OCI-LY3 (cell line): ENCODE results near the gene NPHP4.

Source experiments
- H2AFZ ChIP-seq: fragments of 200-600, 300-600 bp; shearing (Covaris generic); 2 replicates; pipeline ENCODE4 v1.6.0; 2014; ENCODE audit warnings: antibody characterized with exemption, low read depth, low read length
- H3K27ac ChIP-seq: fragments of 200-600, 300-600 bp; sonication (generic); 2 replicates; pipeline ENCODE4 v1.5.1; 2014; ENCODE audit warnings: mild to moderate bottlenecking, low read length, moderate library complexity, mixed read lengths
- H3K27me3 ChIP-seq: fragments of 200-600, 300-600 bp; sonication (generic); 2 replicates; pipeline ENCODE4 v1.6.1; 2014; ENCODE audit warnings: low read depth, low read length, mixed read lengths
- H3K36me3 ChIP-seq: fragments of 200-600, 300-600 bp; sonication (generic); replicated peaks from 2 replicates; pipeline ENCODE3; 2014; ENCODE audit warnings: low read depth, low read length, mixed read lengths
- H3K4me1 ChIP-seq: fragments of 300-600, 200-600 bp; sonication (generic); 2 replicates; pipeline ENCODE4 v1.6.1; 2014; ENCODE audit warnings: low read length, mixed read lengths
- H3K4me2 ChIP-seq: fragments of 200-600, 300-600 bp; sonication (generic); 2 replicates; pipeline ENCODE4 v1.6.1; 2014; ENCODE audit warnings: low read length, mixed read lengths
- H3K4me3 ChIP-seq: fragments of 300-600, 200-600 bp; sonication (generic); 2 replicates; pipeline ENCODE4 v1.5.1; 2014; ENCODE audit warnings: antibody characterized with exemption, mild to moderate bottlenecking, low read length, moderate library complexity
- H3K79me2 ChIP-seq: fragments of 300-600, 200-600 bp; shearing (Covaris generic); 2 replicates; pipeline ENCODE4 v1.6.1; 2014; ENCODE audit warnings: mild to moderate bottlenecking, low read length, mixed read lengths
- H3K9ac ChIP-seq: fragments of 300-600, 200-600 bp; shearing (Covaris generic); 2 replicates; pipeline ENCODE4 v1.6.0; 2014; ENCODE audit warnings: mild to moderate bottlenecking, low read length, moderate library complexity
- H3K9me3 ChIP-seq: fragments of 200-600, 300-600 bp; shearing (Covaris generic); 2 replicates; pipeline ENCODE4 v1.6.1; 2014; ENCODE audit warnings: low read length, mixed read lengths; ENCODE audit not compliant: insufficient read depth
- H4K20me1 ChIP-seq: fragments of 200-600, 300-600 bp; sonication (generic); 2 replicates; pipeline ENCODE4 v1.6.1; 2016; ENCODE audit warnings: low read length, mixed read lengths; ENCODE audit not compliant: insufficient read depth
- CTCF ChIP-seq: fragments of 200-600, 300-600 bp; sonication (generic); IDR thresholded peaks from 2 replicates; pipeline ENCODE4 v1.5.1; 2014; ENCODE audit warnings: antibody characterized with exemption, low read length, low read depth
- EZH2phosphoT487 ChIP-seq: fragments of 200-600 bp; shearing (Covaris generic); IDR thresholded peaks from 2 replicates; pipeline ENCODE4 v1.6.1; 2018; ENCODE audit warnings: antibody characterized with exemption, mixed run types, low read depth

The NPHP4 gene

GRCh38 chr1:5917281-5917590 lies 75.0 kb downstream of the NPHP4 start:
- H4K20me1 ChIP-seq = no peaks in the 10 kb centered on the region
- no peaks in the 10 kb centered on the region for H3K27me3 ChIP-seq
- H3K4me3 ChIP-seq = no peak overlapping the region
- no peak overlapping the region for H3K9ac ChIP-seq
- no peak overlapping the region for H3K27ac ChIP-seq
- no peaks in the 10 kb centered on the region for H3K9me3 ChIP-seq
- no peaks in the 10 kb centered on the region for H3K36me3 ChIP-seq
- H3K4me2 ChIP-seq = no peak overlapping the region
- H2AFZ ChIP-seq = no peak overlapping the region
- peaks cover 3% of the 10 kb centered on the region; the same call in 1 of the 2 replicates for H3K4me1 ChIP-seq
- TF ChIP-seq EZH2phosphoT487 = no peak
- no peak for TF ChIP-seq CTCF
- no peaks in the 10 kb centered on the region for H3K79me2 ChIP-seq

- H3K27ac ChIP-seq = no peak overlapping the region
- H3K36me3 ChIP-seq = no peaks in the 10 kb centered on the region
- TF ChIP-seq CTCF (no peak), EZH2phosphoT487 (no peak)
- H3K9me3 ChIP-seq = no peaks in the 10 kb centered on the region
- no peaks in the 10 kb centered on the region for H3K79me2 ChIP-seq
- H4K20me1 ChIP-seq = no peaks in the 10 kb centered on the region
- no peak overlapping the region for H3K4me2 ChIP-seq
- H3K9ac ChIP-seq = no peak overlapping the region
- no peaks in the 10 kb centered on the region for H3K27me3 ChIP-seq
- H3K4me3 ChIP-seq = no peak overlapping the region
- H2AFZ ChIP-seq = no peak overlapping the region
- H3K4me1 ChIP-seq = peaks cover 3% of the 10 kb centered on the region; the same call in 1 of the 2 replicates
Observed at GRCh38 chr1:5916572-5917280, 75.5 kb downstream of the NPHP4 start.

- no peak for TF ChIP-seq EZH2phosphoT487
- peak; percentile 67 for TF ChIP-seq CTCF
- no peaks in the 10 kb centered on the region for H3K79me2 ChIP-seq
Observed at GRCh38 chr1:5915587-5916571, 76.3 kb downstream of the NPHP4 start.

More at GRCh38 chr1:5915587-5916571, 76.3 kb downstream of the NPHP4 start:
- H3K4me1 ChIP-seq = peaks cover 3% of the 10 kb centered on the region; the same call in 1 of the 2 replicates
- H3K27ac ChIP-seq = no peak overlapping the region
- no peaks in the 10 kb centered on the region for H4K20me1 ChIP-seq
- H3K4me2 ChIP-seq = no peak overlapping the region
- no peaks in the 10 kb centered on the region for H3K27me3 ChIP-seq
- no peaks in the 10 kb centered on the region for H3K36me3 ChIP-seq
- no peak overlapping the region for H3K4me3 ChIP-seq
- no peak overlapping the region for H2AFZ ChIP-seq
- no peaks in the 10 kb centered on the region for H3K9me3 ChIP-seq
- H3K9ac ChIP-seq = no peak overlapping the region
